Glomerular visceral epithelial cell (primary cell): Measurements from ENCODE around the gene CGB1.
"Not testable (repeated sequence)": the region's sequence is repeated elsewhere in the genome, so short reads cannot be mapped to it uniquely, and the experiment has no call there.

ENCODE experiments used
- DNase-seq: peaks from one replicate; pipeline ENCODE4 v3.0.0-alpha.2; 2016; ENCODE audit errors: extremely low spot score

Gene CGB1

GRCh38 chr19:49036815-49037214, at the start of gene CGB1:
CGB1 (minus strand) TSS chr19:49036895; CDS start chr19:49036711, 184 bp downstream.
- not testable (repeated sequence) for DNase-seq

GRCh38 chr19:49086296-49086695, 49.6 kb upstream of the CGB1 start:
- DNase-seq, result no peak

- DNase-seq, result no peak
These were observed 49.2 kb upstream of the CGB1 start for GRCh38 chr19:49085868-49086232.

- peak; percentile 100 for DNase-seq
These were observed 48.5 kb upstream of the CGB1 start, which contains the start of gene SNRNP70 for GRCh38 chr19:49085020-49085867. SNRNP70 (plus strand) TSS chr19:49085451; CDS start chr19:49086415, 964 bp downstream.

- no peak for DNase-seq
These were observed 47.7 kb upstream of the CGB1 start for GRCh38 chr19:49084206-49085019.

GRCh38 chr19:49081273-49081672, 44.6 kb upstream of the CGB1 start:
- DNase-seq, result no peak

- DNase-seq, result no peak
These were observed 43.7 kb upstream of the CGB1 start for GRCh38 chr19:49080392-49080791.

- DNase-seq, result peak; percentile 68
These were observed 38.2 kb upstream of the CGB1 start for GRCh38 chr19:49074869-49075268.

- peak; percentile 46 for DNase-seq
These were observed 37.1 kb upstream of the CGB1 start for GRCh38 chr19:49073514-49074378.

GRCh38 chr19:49071860-49072547, 35.3 kb upstream of the CGB1 start:
- DNase-seq, result no peak

- no peak for DNase-seq
These were observed 33.7 kb upstream of the CGB1 start for GRCh38 chr19:49070416-49070815.

- DNase-seq, result no peak
These were observed 32.3 kb upstream of the CGB1 start for GRCh38 chr19:49069026-49069425.

GRCh38 chr19:49067554-49067953, 30.9 kb upstream of the CGB1 start:
- no peak for DNase-seq

GRCh38 chr19:49065905-49066512, 29.3 kb upstream of the CGB1 start:
- DNase-seq, result no peak

- no peak for DNase-seq
These were observed 28.3 kb upstream of the CGB1 start, which contains the start of gene NTF4 for GRCh38 chr19:49064768-49065611. NTF4 (minus strand) TSS chr19:49064818; CDS start chr19:49061997, 2,821 bp downstream.

GRCh38 chr19:49064029-49064629, 27.4 kb upstream of the CGB1 start:
- DNase-seq, result no peak

- no peak for DNase-seq
These were observed 24.8 kb upstream of the CGB1 start for GRCh38 chr19:49061445-49061844.

GRCh38 chr19:49061000-49061399, 24.3 kb upstream of the CGB1 start:
- DNase-seq, result no peak

- no peak for DNase-seq
These were observed 22.4 kb upstream of the CGB1 start for GRCh38 chr19:49059053-49059452.
